Fibroblast of skin of abdomen (primary cell): ENCODE measurements around the gene KCNJ16.

Experiments
- DNase-seq: peaks from one replicate; pipeline ENCODE4 v3.0.0-alpha.2; 2013

KCNJ16 gene

DNA sequence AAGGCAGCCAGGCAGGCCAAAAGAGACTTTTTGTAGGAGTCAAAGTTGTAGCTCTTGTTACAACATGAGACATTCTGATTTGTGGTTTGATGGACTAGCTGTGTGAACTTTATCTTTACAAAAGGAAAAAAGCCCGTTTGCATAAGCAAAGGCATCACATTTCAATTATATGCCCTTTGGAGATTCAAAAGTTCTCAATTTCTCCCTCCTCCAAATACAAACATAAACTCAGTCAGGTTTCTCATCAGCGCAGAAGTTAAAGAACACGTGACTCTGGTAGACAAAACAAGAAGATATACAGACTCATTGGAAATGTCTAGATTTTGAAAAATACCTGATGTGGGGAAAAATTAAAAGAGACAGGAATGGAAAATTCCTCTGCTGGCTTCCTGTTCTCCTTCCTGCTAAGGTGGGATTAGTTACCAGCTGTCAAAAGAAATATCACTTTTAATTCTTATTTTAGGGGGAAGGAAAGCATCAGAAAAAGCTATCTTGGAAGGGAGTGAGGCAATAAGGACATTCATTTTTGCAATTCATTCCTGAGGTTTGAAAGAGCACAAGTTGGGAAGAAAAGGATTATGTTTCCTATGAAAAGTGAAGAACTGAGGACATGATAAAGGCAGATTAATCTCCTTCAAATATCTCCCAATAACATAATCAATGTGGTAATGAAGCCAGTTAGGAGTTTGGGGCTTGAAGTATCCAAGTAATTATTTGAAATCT is 4.6 kb upstream of the KCNJ16 start:
- DNase-seq: no peak

DNA sequence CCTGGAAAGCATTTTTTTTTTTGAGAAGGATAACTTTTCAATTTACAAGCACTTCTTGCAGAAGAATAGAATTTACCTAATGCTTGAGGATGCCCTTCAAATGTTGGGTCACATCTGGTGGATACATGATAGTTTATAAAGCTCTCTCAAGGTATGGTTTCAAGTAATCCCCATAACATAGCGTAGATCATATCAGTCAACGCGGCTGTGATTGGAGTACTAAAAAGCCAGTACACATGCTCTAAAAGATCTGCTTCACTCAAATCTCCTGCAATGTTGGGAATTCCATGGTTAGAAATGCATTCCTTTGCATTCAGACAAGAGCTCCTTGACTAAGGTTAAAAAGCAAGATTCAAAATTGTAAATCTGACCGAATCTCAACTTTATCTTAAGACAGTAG is 3.9 kb upstream of the KCNJ16 start:
- DNase-seq: no peak

DNA sequence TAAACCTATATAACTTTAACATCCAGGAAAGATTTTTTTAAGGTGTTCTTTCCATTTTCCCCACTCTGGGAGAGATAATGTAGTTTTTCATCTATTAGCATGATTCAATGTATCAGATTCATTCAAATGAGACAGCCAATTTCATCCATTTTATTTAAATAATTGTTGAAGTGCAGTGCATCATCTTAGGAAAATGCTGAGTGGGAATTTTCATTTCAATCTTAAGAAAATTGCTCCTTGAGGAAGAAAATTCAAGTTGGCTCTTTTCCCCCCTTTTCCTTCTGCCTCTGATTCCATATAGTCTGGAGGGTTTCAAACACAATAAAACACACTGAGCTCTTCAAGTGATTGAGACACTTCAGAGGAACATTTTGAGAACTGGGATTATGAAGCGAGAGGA is 3.4 kb upstream of the KCNJ16 start:
- no peak for DNase-seq

DNA sequence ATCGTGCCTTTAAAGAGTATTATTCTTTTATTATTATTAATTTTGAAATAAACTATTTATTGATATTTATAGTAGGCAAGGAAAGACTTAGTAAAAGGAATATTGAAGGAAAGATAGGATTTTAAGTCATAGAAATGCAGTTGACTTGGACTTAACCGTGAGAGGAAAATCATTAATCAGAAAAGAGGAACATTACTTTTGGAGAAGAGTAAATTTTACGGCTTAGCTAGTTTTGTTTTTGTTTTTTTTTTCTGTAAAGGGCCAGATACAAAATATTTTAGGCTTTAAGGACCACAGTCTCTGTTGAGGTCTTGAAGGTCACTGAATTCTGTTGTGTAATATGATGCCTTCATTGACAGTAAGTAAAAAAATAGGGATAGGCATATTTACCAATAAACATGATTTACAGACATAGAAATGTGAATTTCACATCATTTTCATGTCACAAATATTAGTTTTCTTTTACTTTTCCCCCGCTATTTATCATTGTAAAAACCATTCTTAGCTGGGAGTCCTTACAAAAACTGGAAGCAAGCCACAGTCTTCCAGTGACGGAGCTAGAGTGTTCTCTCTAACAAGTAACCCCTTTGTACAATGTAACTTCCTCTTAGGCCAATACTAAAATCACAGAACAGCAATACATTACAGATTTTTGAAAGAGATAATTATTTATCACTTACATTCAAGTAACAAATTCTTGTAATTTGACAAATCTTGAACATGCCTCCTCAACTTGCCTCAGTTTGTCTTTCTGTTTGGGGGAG is 2.3 kb upstream of the KCNJ16 start:
- no peak for DNase-seq

DNA sequence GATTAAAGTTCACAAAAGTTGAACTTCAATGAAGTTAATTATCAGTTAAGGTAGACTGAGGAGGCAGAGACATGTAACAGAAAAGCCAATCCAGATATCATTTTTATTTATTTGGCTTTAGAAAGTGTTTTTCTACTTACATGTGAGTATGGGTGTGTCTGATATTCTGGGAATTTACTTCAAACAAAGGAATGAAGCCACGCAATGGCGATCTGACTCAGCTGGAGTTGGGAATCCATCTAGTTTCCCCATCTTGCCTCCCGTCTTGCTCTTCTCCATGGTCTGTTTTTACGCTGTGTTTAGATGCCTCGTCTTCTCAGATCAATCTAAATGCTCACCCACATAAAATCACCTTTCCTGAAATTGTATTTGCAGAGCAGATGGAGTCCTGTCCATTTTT is 1.7 kb upstream of the KCNJ16 start:
- DNase-seq: no peak

DNA sequence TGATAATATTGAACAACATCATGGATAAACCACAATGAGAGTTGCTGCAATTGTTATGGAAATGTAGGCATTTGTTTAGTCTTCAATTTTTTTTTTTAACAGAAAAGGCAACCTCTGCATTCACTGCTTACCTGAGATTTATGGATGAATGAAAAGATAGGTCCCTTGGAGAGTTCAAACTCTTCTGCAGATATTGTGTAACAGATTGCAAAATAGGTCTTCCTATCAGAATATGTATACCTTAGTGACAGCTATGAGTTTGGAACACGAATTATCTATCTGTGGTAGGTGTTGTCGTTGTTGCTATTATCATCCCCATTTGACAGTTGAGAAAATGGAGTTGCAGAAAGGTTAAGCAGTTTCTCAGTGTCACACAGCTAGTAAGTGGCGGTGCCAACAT is 1.2 kb upstream of the KCNJ16 start:
- DNase-seq: no peak

DNA sequence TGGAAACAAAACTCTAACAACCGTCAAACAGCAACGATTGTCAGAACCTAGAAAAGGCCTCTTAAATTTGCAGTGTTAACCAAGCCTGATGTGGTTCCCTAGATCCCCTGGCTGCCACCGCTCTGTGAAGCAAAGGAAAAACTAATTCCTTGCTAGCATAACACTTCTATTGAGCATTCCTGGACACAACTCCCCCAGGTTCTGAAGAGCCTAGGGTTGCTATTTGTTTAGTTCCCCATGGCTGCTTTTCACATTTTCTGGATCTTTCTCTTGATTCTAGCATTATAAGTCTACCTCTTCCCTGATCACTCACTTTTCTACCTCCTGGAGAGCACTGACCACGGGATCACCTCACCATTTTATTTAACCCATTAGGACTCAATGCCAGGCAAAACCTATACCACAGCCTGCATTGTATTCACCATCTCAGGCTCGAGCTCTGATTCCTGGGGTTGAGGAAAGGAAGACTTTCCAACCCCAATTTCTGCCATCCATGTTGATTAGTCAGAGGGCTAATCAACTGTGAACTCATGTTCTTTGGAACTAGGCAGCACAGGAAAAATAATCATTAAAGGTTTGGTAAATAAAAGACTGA is 692 bp upstream of the KCNJ16 start:
- no peak for DNase-seq

DNA sequence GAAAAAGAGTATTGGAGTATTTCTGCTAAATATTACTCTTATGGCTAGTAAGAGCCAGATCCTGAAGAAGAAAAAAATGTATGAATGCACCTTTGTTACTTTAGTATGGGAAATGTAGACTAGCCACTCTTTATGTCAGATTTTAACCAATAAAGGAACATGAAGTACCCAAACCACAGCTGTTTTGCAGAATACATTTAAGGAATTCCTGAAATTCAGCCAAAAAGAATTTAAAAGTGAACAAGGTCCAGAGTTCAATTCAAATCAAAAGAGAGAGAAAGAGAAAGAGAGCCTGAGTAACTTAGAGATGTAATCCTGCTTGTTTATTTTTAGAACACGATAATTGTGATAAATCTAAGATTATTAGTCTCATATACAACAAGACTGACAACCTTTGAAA is 1.2 kb downstream of the KCNJ16 start:
- peak; percentile 5 for DNase-seq

DNA sequence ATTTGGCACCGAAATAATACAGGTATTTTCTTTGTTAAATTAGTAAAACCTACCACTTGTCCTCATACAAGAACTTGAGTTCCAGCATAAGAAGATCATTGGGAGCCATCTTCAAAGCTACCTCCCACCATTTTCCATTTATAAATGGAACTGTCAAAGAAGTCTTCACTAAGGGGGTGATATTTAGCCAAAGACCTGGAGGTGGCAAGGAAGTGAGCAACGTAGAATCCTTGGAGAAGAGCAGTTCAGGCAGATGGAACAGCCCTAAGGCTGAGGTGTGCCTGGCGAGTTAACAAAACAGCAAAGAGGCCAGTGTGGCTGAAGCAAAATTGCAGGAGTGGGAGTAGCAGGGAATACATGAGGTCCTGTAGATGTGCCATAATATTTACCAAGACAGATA is 1.8 kb downstream of the KCNJ16 start:
- no peak for DNase-seq

DNA sequence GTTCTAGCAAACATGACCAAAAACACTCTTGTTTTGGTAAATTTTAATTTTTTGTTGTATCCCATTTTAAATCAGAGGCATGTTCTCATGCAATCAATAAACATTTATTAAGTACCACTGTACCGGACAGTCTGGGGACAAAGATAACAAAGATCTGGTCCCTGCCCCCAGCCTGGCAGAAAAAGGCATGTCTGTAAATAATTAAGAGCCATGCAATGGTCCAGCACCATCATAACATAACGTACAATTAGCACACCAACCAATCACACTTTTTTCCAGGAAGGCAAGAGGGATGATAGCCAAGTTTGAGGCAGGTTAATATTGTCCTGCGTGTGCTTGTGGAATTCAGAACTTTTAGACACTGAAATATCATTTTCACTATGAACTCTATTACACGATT is 3.5 kb downstream of the KCNJ16 start:
- DNase-seq: no peak

DNA sequence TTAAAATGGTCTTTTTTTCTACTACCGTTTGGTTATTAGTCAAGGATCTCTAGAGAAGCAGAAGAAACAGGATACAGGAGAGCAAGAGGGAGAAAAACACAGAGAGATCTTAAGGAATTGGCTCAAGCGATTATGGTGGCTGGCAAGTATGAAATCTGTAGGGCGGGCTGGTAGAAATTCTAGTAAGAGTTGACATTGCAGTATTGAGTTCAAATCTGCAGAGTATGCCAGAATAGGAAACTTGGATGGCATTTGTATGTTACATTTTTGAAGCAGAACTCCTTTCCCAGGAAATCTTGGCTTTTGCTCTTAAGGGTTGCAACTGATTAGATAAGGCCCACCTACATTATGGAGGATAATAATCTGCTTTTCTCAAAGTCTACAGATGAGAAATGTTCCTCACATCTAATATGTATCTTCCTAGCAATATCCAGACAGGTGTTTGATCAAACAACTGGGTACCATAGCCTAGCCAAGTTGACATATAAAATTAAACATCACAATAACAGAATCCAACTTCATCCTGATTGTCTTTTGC is 4.0 kb downstream of the KCNJ16 start:
- DNase-seq: no peak

DNA sequence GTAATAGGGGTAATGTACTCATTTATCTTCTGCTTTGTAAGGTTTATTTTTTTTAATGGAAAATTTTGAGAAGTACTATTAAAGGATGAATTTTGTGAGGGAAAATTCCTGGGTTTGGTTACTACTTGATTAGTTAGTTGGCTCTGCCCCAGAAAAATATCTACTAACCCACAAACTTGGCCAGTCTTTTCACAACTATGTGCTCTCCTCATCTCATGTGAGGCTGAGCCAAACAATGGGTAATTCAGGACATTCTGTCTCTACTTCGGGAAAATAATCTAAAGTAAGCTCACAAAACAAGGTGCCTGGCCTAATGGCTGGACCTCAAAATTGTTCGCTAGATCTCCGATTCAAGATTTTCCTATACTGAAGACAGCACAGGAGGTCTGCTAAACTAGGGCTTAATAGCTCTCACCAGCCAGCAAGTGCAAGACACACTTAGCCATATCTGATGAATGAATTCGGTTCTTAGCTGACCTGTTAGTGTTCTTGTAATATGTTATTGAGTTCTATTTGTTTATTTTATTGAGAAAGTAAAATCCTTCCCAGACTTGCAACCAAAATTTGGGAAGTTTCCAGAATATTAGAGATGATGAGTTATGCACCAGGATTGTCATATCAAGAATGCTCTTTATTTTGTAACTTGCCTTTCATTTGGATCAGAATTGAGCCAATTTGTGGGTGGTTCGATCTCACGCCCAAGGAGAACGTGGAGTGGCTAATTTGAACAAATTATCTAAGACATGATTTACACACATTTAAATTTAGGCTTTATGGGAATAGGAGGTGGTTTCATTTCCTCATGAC is 5.7 kb downstream of the KCNJ16 start:
- peak; percentile 27 for DNase-seq

DNA sequence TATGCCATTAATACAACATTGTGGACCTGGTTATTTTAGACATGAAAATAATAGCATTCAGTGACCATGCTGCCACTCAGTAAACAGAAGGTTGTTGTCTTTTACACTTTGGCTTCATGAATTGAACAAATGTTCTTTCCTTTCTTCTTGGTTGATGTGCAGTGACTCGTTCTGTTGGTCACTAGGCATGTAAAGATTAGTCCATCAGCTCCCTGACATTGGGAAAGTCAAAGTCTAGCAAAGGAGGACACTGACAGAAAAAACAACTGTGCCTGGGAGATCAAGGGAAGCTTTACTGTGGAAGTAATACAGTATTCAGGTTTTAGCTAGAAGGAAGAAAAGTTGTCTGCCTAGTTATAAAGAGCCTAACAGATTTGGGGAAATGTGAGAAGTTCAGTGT is 6.9 kb downstream of the KCNJ16 start:
- no peak for DNase-seq

DNA sequence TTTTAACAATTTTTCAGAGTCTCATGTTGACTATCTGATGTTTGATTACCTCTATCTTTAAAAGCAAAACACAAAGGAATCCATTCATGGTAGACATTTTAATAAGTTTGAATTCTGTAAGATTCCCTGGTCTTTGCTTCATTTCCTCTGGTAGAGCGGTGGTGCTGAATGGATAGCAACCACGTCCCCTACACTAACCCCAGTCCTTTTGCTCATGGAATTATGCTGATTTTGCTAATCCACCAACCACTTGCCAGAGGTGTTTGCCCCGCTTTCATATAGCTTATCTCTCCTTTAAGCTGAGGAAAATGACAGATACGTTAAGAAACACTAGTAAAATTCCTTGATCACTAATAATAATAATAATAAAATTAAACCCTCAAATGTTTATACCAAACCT is 9.5 kb downstream of the KCNJ16 start:
- DNase-seq: no peak

DNA sequence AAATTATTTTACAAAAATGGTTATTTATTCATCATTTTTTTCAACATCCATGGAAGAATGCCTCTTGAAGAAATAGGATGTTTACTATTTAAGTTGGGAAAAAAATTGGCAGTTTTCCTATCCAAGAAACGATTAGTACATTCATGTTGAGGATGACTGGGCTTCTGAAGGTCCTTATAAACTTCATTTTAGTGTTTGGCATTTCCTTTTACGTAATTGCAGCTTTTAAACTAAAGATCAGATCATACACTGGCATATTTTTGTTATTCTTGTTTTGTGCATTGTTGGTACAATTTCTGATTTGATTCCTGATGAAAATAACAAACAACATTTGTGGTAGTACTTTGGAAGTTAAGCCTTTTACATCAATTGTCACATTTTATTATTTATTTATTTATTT is 11.5 kb downstream of the KCNJ16 start:
- no peak for DNase-seq

DNA sequence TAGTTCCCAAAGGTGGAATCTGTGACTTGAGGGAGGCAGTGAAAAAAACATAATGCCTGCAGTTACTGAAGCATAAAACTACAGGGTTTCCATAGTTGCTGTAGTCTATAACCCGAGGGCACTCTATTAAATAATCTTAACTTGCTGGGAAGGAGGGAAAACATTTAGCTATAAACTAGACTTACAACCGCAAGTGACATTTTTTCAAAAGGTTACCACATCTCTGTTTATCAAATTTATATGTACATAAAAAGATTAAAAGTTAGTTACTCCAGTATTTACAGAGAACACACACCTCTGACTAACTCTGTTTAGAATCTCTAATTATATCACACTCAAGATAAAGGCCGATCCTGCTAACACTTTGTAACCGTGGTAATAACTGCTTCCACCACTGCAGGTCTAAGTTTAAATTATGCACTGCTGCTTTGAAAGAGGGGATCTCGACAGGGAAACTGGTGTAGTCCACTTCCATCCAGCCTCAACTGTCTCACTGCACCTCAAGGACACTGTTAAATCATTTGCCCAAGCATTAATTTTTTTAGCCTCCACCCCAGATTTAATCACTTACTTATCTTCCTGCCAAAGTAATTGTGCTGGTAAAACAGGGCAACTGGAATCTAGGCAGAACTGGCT is 14.6 kb downstream of the KCNJ16 start:
- no peak for DNase-seq

DNA sequence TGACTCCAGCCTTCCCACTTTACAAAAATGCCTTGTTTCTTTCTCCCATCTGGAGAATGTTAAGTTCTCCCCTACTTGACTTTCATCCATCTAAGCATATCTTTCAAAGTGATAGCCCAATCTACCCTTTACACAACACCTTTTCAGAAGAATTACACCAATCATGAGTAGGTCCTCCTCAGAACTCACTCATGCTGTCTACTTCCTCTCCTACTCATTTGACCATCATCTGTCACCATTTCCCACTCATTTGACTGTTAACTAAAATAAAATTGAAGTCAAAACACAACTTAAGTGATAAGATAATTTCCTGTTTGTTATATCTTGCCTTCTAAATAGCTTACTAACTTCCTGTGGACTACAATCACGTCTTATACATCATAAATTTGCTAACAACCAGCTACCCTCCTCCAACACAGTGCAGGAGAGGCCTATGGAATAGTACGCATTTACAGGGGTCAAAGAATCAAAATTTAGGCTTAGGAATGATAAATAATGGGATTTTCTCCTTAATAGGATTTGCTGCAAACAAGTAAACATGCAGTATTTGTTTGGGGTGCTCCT is 16.1 kb downstream of the KCNJ16 start:
- DNase-seq: no peak

DNA sequence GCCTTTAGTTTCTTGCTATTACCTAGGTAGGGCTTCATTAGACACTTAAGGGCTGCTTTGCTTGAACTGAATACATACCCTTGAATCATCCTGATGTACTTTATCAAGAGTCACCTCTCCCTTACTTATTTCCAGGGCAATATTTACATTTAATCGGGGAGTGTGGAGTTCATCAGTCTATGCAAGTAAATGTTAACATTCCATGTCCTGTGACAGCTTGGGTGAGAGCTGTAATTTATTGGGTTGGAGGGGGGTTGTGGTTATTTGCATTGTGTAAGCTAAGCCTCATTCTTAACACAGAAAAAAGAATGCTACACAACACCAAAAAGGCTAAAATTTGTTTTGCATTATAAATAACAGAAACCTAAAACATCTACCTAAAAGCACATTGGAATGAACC is 16.7 kb downstream of the KCNJ16 start:
- DNase-seq: peak; percentile 22

DNA sequence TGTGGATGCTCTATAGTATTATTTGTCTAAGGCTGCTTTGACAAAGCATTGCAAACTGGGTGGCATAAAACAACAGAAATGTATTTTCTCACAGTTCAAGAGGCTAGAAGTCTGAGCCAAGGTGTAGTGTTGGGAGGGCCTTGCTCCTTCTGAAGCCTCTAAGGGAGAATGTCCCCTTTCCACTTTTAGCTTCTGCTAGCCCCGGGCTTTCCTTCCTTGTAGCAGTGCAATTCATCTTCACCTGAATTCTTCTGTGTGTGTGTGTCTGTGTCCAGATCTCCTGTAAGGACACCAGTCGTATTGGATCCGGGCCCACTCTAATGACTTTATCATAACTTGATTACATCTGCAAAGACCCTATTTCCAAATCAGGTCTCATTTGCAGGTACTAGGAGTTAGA is 18.1 kb downstream of the KCNJ16 start:
- no peak for DNase-seq

DNA sequence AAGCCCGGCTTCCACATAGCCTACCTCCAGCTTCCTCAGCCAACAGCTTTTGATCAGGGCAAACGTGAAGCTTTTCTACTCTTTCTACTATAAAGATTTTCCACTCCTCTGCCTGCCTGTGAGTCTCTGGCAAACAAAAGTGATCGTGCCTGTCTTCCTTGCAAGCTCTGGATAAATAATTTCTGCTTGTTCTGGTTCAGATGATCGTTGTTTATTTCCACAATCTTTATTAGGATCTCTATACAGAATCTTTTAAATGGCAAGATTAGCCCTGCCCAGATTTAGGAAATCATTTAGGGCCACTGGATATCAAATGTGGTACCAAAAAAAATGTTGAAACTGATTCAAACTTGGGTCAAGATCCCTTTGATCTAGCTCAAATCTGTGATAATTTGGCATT is 20.4 kb downstream of the KCNJ16 start:
- DNase-seq: no peak

DNA sequence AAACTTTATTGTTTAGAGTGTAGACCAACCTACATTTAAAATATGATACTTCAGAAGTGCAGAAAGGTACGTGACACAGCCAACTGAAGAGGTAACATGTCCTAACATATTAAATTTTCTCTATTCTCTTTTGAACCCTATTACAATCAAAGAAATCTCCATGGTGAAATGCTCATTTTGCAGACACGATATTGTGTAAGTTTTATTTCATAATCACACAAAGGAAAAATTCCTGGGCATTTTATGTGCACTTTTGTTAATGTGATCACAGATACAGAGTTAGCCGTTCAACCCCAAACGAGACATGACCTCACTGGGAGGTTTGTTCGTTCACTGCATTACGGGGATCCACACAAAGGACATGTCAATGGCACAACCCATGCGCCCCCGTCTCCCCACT is 21.8 kb downstream of the KCNJ16 start:
- no peak for DNase-seq

DNA sequence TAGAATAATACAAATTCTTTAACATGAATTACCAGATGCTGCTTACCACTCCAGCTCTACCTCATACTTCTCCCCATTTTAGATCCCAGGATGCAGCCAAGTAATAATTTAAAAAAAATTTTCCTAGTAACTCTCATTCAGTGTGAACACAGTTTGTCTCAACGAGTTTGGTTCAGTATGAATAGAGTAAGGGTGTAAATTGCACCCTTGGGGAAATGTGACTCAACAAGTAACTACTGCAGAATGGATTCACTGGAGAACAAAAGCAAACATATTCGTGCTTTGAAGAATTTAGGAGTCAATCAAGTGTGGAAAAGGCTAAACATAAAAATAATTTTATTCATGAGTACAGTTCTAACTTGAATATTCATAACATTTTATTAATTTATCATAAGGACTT is 23.0 kb downstream of the KCNJ16 start:
- no peak for DNase-seq
